ENCODE results near the gene ST6GALNAC1.

The ST6GALNAC1 gene

GRCh38 chr17:76643553-76644148 is at the start of gene ST6GALNAC1:
Gene ST6GALNAC1 (minus strand): TSS chr17:76643757. CDS start chr17:76643638, 119 bp downstream.
- no peak for DNase-seq

- no peak for DNase-seq
Measured at GRCh38 chr17:76691379-76692191, 48.0 kb upstream of the ST6GALNAC1 start.

GRCh38 chr17:76690596-76691280 is 47.2 kb upstream of the ST6GALNAC1 start:
- DNase-seq = no peak

- DNase-seq = no peak
Measured at GRCh38 chr17:76689859-76690258, 46.3 kb upstream of the ST6GALNAC1 start.

- no peak for DNase-seq
Measured at GRCh38 chr17:76688165-76688622, 44.6 kb upstream of the ST6GALNAC1 start.

- DNase-seq = no peak
Measured at GRCh38 chr17:76687298-76688164, 44.0 kb upstream of the ST6GALNAC1 start.

- DNase-seq = no peak
Measured at GRCh38 chr17:76686538-76687297, 43.2 kb upstream of the ST6GALNAC1 start.

GRCh38 chr17:76685846-76686245 is 42.3 kb upstream of the ST6GALNAC1 start:
- DNase-seq = no peak

- DNase-seq = no peak
Measured at GRCh38 chr17:76685366-76685765, 41.8 kb upstream of the ST6GALNAC1 start.

- no peak for DNase-seq
Measured at GRCh38 chr17:76684756-76685155, 41.2 kb upstream of the ST6GALNAC1 start.

GRCh38 chr17:76683921-76684745 is 40.6 kb upstream of the ST6GALNAC1 start:
- DNase-seq = no peak

GRCh38 chr17:76683011-76683755 is 39.6 kb upstream of the ST6GALNAC1 start:
- DNase-seq = no peak

- no peak for DNase-seq
Measured at GRCh38 chr17:76682296-76682695, 38.7 kb upstream of the ST6GALNAC1 start.

GRCh38 chr17:76681222-76682137 is 37.9 kb upstream of the ST6GALNAC1 start:
- DNase-seq = no peak

GRCh38 chr17:76679239-76679638 is 35.7 kb upstream of the ST6GALNAC1 start:
- no peak for DNase-seq

- DNase-seq = no peak
Measured at GRCh38 chr17:76678330-76678729, 34.8 kb upstream of the ST6GALNAC1 start.

- DNase-seq = no peak
Measured at GRCh38 chr17:76677406-76677805, 33.8 kb upstream of the ST6GALNAC1 start.

- no peak for DNase-seq
Measured at GRCh38 chr17:76676629-76677028, 33.1 kb upstream of the ST6GALNAC1 start.

GRCh38 chr17:76675648-76676047 is 32.1 kb upstream of the ST6GALNAC1 start:
- no peak for DNase-seq

Measured in cortex of kidney (tissue), 1 donor.